Bronchial smooth muscle cell (primary cell): ENCODE measurements around the gene ETFDH. TPM values are rescaled to one million over a fixed set of nuclear protein-coding genes. Genes with fewer than 3 reads are reported as not detected.

ENCODE experiments used
- total RNA-seq: library from RNA; depleted of rRNA; stranded (reverse); fragments of >200 nt; gene quantifications from 2 replicates; pipeline ENCODE4 v1.2.1, GENCODE V29; 2014

Gene ETFDH
- 24.4 and 25.7 TPM in 2 replicates for total RNA-seq

DNA sequence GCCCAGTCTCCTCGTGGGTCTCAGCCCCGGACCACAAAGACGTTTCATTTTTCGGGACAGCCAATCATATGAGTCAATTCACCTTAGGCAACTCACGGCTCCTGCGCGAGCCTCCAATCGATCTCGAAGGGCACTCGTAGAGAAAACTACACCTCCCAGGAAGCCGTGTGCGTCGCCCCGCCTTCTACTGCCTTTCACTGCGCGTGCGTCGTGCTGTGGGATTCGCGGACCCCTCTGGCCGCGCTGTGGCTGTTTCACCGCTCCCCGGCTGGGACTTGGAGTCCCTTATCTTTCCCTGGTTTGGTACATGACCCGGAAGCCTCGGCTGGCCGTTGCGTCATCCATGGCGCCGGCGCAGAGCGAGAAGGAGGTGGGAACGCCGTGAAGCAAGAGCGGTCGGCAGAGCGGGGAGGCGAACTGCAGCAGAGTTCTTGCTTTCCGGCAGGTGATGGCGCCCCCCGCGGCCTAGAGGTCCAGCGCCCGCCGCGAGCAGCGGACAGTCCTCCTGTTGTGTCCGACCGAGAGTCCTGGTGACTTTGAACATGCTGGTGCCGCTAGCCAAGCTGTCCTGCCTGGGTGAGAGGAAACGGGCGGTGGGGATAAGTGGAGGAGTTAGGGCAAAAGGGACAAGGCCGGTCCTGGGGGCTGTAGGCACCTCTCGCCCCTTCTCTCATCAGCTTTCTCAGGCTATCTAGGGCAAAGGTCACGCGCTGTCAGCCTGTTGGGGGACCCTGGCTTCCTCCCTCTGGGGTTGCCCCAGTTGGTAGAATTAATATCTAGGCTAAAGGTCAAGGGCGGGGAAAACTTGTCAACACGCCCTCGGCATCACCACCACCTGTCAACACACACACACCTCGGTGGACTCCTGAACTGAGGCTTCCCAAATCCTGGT lies at the start of gene ETFDH:
Gene ETFDH (plus strand): TSS at position 382 of the 892 bp plus-strand sequence. CDS start 161 bp downstream, at position 543.

DNA sequence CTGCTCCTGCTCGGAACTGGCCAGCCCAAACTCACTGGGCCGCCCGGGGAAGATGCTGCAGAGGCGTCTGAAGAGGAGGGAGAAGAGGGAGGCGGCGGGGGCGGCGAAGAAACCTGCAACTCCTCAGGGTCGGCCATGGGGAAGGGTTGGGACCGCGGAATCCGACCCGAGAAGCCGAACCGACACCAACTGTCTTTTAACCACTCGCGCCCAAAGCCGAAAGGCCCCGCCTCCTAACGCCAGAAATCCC lies 506 bp upstream of the ETFDH start, which contains the start of gene C4orf46:
Gene C4orf46 (minus strand): TSS at position 223 of the 250 bp plus-strand sequence. CDS start 86 bp downstream, at position 137.

DNA sequence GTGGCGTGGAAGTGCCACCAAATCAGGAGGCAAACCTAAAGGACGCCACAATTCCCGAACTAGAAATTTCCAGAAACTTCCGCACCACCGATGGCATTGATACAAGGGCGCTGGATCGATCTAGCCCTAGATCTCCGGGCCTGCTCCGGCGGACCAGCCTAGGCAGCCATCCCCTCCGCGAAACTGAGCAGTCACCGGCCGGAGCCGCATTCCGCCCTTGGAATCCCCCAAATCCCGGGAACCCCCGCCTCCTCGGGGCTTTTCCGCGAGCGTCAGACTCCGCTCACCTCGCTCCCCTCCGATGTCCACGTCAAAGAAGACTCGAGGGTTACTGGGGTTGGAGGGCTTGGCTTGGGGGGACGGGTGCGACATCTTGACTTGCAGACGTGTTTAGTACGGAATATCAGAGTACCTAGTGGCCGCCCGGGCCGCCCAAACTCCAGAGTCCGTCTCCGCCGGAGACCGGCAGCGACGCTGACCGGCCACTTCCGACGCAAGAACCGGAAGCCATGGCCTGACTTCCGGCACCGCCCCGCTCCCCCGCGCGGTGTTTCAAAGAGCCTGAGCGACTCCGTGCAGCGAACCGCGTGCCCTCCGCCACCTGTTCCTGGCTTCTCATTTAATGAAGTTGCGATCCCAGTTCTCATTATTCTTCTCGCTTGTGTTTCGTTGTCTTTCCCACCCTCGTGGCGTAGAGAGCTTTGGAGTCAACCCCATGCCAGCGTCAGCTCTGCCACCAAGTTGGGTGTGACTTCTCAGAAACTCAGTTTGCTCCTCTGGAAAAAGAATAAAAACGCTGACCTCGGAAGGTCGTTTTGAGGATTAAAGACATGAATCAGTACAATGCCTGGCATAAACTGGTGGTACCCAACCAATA lies 51.1 kb downstream of the ETFDH start, which contains the start of gene PPID:
Gene PPID (minus strand): TSS at position 480 of the 877 bp plus-strand sequence. CDS start 108 bp downstream, at position 372.

Other genes starting within 250 kb of the ETFDH start
- 0.34 and 0.47 TPM in 2 replicates for gene RXFP1, start 150.4 kb upstream of the ETFDH start, total RNA-seq
- 6.9 and 7.4 TPM in 2 replicates for gene C4orf46, start 409 bp upstream of the ETFDH start, total RNA-seq
- 22.1 TPM in 2 replicates for gene PPID, start 51.1 kb downstream of the ETFDH start, total RNA-seq
- 16.7 and 17.9 TPM in 2 replicates for gene FNIP2, start 96.7 kb downstream of the ETFDH start, total RNA-seq